HS-5 (cell line): ENCODE results near the gene ARL6.
"Not testable (repeated sequence)": the region's sequence is repeated elsewhere in the genome, so short reads cannot be mapped to it uniquely, and the experiment has no call there.

Experiments
- DNase-seq: peaks from one replicate; pipeline ENCODE4 v3.0.0-alpha.2; 2012; ENCODE audit warnings: low read depth

Gene ARL6

GRCh38 chr3:97821774-97822358 lies 57.3 kb downstream of the ARL6 start, which contains the start of gene CRYBG3:
Gene CRYBG3 (plus strand): TSS chr3:97822011. CDS start chr3:97822207, 196 bp downstream.
- peak; percentile 46 for DNase-seq

GRCh38 chr3:97822359-97822775 lies 57.8 kb downstream of the ARL6 start:
- DNase-seq: peak; percentile 36

- DNase-seq: no peak
Observed at GRCh38 chr3:97823046-97824004, 58.8 kb downstream of the ARL6 start.

GRCh38 chr3:97825101-97825500 lies 60.5 kb downstream of the ARL6 start:
- DNase-seq: no peak

- DNase-seq: no peak
Observed at GRCh38 chr3:97827741-97828471, 63.3 kb downstream of the ARL6 start.

GRCh38 chr3:97829198-97829597 lies 64.6 kb downstream of the ARL6 start:
- DNase-seq: no peak

- DNase-seq: no peak
Observed at GRCh38 chr3:97830638-97831037, 66.1 kb downstream of the ARL6 start.

GRCh38 chr3:97831140-97831539 lies 66.6 kb downstream of the ARL6 start:
- no peak for DNase-seq

- DNase-seq: not testable (repeated sequence)
Observed at GRCh38 chr3:97833184-97833583, 68.6 kb downstream of the ARL6 start.

GRCh38 chr3:97835761-97836160 lies 71.2 kb downstream of the ARL6 start:
- no peak for DNase-seq

- DNase-seq: no peak
Observed at GRCh38 chr3:97838393-97838792, 73.8 kb downstream of the ARL6 start.

GRCh38 chr3:97839944-97840343 lies 75.4 kb downstream of the ARL6 start:
- DNase-seq: no peak

- no peak for DNase-seq
Observed at GRCh38 chr3:97841304-97841703, 76.7 kb downstream of the ARL6 start.

- DNase-seq: no peak
Observed at GRCh38 chr3:97841956-97842355, 77.4 kb downstream of the ARL6 start.

- no peak for DNase-seq
Observed at GRCh38 chr3:97848779-97849178, 84.2 kb downstream of the ARL6 start.
